Measurements from ENCODE around the gene NOL3.

The NOL3 gene

DNA sequence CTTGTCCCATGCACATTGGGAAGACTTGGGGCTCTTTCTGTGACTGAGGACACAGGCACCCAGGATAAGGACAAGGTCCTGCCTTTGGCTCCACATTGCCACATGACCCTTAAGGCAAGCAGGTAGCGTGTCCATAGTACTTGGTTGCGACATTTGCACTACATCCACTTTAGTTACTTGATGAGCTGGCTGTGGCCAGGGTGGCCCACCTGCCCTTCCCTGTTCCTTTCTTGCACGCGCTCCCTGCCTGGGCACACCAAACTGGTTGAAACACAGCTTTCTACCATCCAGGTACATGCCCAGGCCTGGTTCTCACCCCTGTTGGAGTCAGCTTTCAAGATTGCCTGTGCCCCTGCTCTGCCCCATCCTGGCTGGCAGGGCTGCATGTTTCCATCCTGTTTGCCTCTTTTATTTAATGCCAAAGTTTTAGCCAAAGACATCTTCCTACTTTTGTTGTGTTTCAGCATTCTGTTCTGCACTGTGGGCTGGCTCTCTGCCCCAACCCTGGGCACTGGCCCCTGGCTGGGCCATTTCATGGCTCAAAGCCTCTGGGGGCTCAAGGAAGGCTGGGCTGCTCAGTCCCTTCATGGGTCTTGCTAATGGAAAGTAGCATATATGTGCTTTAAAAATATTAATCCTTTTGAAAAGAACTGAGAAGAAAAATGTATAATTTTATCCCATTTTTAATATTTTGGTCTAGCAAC, 22.7 kb upstream of the NOL3 start:
- peaks cover 58% of the 10 kb centered on the region for H3K36me3 Mint-ChIP-seq (ENCODE audit: low read depth)
- no peaks in the 10 kb centered on the region for H3K9me3 Mint-ChIP-seq
- H3K4me1 Mint-ChIP-seq = peaks cover 20% of the 10 kb centered on the region
- peaks cover 13% of the 10 kb centered on the region for H3K27me3 Mint-ChIP-seq (ENCODE audit: low read depth)
- TF ChIP-seq, protein P1, sequence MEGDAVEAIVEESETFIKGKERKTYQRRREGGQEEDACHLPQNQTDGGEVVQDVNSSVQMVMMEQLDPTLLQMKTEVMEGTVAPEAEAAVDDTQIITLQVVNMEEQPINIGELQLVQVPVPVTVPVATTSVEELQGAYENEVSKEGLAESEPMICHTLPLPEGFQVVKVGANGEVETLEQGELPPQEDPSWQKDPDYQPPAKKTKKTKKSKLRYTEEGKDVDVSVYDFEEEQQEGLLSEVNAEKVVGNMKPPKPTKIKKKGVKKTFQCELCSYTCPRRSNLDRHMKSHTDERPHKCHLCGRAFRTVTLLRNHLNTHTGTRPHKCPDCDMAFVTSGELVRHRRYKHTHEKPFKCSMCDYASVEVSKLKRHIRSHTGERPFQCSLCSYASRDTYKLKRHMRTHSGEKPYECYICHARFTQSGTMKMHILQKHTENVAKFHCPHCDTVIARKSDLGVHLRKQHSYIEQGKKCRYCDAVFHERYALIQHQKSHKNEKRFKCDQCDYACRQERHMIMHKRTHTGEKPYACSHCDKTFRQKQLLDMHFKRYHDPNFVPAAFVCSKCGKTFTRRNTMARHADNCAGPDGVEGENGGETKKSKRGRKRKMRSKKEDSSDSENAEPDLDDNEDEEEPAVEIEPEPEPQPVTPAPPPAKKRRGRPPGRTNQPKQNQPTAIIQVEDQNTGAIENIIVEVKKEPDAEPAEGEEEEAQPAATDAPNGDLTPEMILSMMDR (IDR thresholded peaks at IDR 0.05; ENCODE audit: unreplicated experiment in 3 of 3) = no peak
- H3K27ac Mint-ChIP-seq = no peak overlapping the region
- H3K4me3 Mint-ChIP-seq = no peak overlapping the region

DNA sequence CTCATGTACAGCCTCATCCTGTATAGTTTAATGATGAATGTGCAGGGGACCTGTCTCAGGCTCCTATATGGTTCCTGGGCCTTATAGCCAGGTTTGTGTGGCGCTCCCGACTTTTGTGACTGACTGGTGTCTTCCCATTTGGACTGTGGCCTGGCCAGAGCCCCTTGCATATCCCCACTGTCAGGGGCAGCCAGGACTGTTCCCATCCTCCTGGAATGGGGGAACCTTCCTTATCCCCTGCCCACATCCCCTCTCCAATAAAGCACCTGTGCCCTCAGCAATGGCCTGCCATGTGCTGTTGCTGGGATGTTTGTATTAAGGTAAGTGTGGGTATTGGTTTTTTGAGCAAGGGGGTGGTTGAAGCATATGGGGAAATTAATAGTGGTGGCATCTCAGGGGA, 22.1 kb upstream of the NOL3 start:
- H3K4me1 Mint-ChIP-seq = peaks cover 20% of the 10 kb centered on the region
- H3K9me3 Mint-ChIP-seq = no peaks in the 10 kb centered on the region
- peaks cover 20% of the 10 kb centered on the region for H3K27me3 Mint-ChIP-seq (ENCODE audit: low read depth)
- peaks cover 53% of the 10 kb centered on the region for H3K36me3 Mint-ChIP-seq (ENCODE audit: low read depth)
- H3K27ac Mint-ChIP-seq = peak overlapping the region in 2 of 3 experiments; percentile 68 to 70
- TF ChIP-seq, protein P1 (IDR thresholded peaks at IDR 0.05; ENCODE audit: unreplicated experiment in 3 of 3) = no peak
- H3K4me3 Mint-ChIP-seq = peak overlapping the region; percentile 31 to 81 (median 79)

DNA sequence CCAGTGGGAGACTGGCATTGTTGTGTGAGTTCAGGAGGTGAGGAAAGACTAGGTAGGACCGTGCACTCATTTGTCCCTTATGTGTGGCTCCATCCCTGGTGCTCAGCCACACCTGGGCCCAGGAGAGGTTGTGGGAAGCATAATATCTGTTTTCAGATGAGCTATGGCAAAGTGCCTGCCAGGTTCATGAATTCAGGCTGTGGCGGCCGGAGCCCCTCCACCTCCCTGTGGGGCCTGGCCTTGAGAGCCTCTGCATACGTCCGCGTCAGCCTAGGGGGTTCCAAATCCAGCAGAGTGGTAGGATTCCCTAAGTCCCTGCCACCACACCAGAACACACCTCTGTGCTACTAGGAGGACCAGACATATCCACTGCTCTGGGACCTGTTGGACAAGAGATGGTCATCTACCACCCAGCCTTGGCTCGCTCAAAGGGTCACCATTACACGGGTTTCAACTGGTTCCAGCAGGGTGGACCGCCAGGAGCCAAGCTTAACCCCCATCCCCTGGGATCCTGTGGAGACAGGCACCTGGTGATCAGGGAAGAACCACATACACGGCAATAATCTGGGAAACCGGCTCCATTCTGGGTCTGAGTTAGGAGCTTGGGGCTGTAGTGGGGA, 21.6 kb upstream of the NOL3 start:
- peak overlapping the region; percentile 71 to 81 (median 79) for H3K4me3 Mint-ChIP-seq
- peaks cover 49% of the 10 kb centered on the region for H3K36me3 Mint-ChIP-seq (ENCODE audit: low read depth)
- H3K27me3 Mint-ChIP-seq (ENCODE audit: low read depth) = peaks cover 25% of the 10 kb centered on the region
- H3K9me3 Mint-ChIP-seq = no peaks in the 10 kb centered on the region
- H3K27ac Mint-ChIP-seq = peak overlapping the region in 2 of 3 experiments; percentile 68 to 70
- TF ChIP-seq, protein P1 (IDR thresholded peaks at IDR 0.05; ENCODE audit: unreplicated experiment in 3 of 3) = no peak
- peaks cover 20% of the 10 kb centered on the region for H3K4me1 Mint-ChIP-seq

DNA sequence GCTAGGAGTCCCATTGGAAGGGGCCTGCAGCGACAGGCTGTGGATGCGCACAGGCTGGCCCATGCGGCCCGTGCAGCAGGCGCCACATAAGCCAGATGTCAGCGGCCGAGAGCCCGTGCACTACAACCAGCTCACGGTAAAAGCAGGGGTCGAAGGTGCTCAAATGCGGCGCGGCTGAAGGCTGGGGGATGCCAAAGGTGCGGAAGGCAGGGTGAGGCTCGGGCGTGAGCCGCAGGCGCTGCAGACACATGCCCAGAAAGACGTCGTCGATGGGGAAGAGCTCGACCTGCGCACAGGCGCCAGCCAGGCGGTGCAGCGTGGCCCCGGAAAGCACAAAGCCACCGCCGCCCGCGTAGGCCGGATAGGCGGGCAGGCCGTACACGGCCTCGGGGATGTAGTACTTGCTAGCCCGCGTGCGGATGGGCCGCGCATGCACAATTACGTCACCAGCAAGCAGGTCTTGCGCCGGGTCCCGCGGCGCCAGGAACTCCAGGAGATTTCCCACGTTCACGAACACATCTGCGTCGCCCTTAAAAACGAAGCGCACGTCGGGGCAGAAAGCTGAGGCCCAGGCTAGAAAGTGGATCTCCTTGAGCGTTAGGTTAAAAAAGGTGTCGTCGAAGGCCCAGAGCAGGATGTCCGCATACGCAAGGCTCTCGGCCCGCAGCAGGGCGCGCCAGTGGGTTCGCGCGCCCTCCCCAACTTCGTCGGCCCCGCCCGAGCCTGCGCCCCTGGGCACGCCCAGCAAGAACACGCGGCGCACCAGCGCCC, 20.9 kb upstream of the NOL3 start:
- H3K36me3 Mint-ChIP-seq (ENCODE audit: low read depth) = peaks cover 44% of the 10 kb centered on the region
- H3K9me3 Mint-ChIP-seq = no peaks in the 10 kb centered on the region
- H3K27ac Mint-ChIP-seq = peak overlapping the region in 1 of 3 experiments; percentile 70
- peaks cover 20% of the 10 kb centered on the region for H3K4me1 Mint-ChIP-seq
- peaks cover 32% of the 10 kb centered on the region for H3K27me3 Mint-ChIP-seq (ENCODE audit: low read depth)
- TF ChIP-seq, protein P1 (IDR thresholded peaks at IDR 0.05; ENCODE audit: unreplicated experiment in 3 of 3) = no peak
- peak overlapping the region; percentile 71 to 81 (median 79) for H3K4me3 Mint-ChIP-seq

DNA sequence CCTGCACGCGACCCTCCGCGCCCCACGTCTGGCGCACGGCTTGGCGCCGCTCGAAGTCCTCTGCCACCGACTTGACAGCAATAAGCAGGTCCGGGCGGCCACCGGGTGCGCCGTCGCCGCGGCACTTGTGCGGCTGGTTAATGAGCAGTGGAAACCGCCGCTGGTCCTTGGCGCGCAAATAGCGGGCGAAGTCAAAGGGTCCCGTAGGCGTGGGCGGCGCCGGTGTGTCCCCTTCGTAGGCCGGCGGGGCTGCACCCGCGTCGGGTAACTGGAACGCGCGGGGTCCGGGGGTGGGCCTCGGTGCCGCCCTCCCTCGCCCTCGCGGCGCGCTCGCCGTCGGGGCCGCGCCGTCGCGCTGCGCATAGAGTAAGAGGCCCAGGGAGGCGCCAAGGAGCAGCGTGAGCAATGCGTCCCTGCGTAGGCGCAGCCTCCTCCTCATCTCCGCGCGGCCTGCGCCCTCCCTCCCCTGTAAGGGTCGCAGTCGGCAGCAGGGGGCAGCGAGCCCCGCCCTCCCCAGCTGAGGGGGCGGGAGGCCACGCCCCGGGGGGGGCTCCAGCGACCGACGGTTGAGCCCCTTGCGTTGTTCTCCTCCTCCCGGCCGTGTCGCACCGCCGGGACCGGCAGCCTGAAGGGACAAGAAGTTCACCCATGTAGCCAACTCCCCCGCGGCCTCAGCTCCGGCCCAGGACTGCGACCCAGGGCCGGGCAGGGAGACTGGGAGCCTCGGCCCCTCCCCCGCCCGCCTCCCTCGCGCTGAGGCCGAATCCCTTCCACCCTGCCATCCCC, 20.1 kb upstream of the NOL3 start:
- peak overlapping the region in 2 of 3 experiments; percentile 92 to 99 for H3K27ac Mint-ChIP-seq
- no peaks in the 10 kb centered on the region for H3K9me3 Mint-ChIP-seq
- TF ChIP-seq, protein P1 (IDR thresholded peaks at IDR 0.05; ENCODE audit: unreplicated experiment in 3 of 3) = peak in 1 of 3 experiments; percentile 14
- peak overlapping the region; percentile 42 to 91 (median 83) for H3K4me3 Mint-ChIP-seq
- peaks cover 36% of the 10 kb centered on the region for H3K36me3 Mint-ChIP-seq (ENCODE audit: low read depth)
- H3K4me1 Mint-ChIP-seq = peaks cover 20% of the 10 kb centered on the region
- H3K27me3 Mint-ChIP-seq (ENCODE audit: low read depth) = peaks cover 36% of the 10 kb centered on the region
